Activated B cell treated with CpG ODN at 0.5 μM for 24 hours (primary cell): ENCODE results near the gene AGR2. TPM values are rescaled to one million over a fixed set of nuclear protein-coding genes. Genes with fewer than 3 reads are reported as not detected.

ENCODE experiments used
- ATAC-seq: fragments of 200-7000 bp; cut with Tn5 transposase; one replicate; pipeline ENCODE4 v1.10.0; 2021; ENCODE audit warnings: low read depth, mild to moderate bottlenecking, moderate library complexity
- CTCF ChIA-PET: fragments of 350-600 bp; sonication (Branson Sonifier 250); formaldehyde crosslinking; loops from one replicate; lab custom pipeline; 2021; ENCODE audit warnings: antibody characterized with exemption; lab: Charles Lee
- POLR2A ChIA-PET: fragments of 350-600 bp; sonication (Branson Sonifier 250); formaldehyde crosslinking; loops from one replicate; lab custom pipeline; 2021; ENCODE audit warnings: antibody characterized with exemption; lab: Charles Lee
- DNase-seq: peaks from one replicate; pipeline ENCODE4 v3.0.0; 2022
- H3K27ac Mint-ChIP-seq: one replicate; pipeline ENCODE4 v1.8.0; 2020; ENCODE audit warnings: mixed read lengths
- H3K27me3 Mint-ChIP-seq: one replicate; pipeline ENCODE4 v1.8.0; 2021; ENCODE audit warnings: mixed read lengths
- H3K36me3 Mint-ChIP-seq: one replicate; pipeline ENCODE4 v1.8.0; 2021; ENCODE audit warnings: low read depth, mixed read lengths
- H3K4me1 Mint-ChIP-seq: one replicate; pipeline ENCODE4 v1.8.0; 2021; ENCODE audit warnings: mixed read lengths
- H3K4me3 Mint-ChIP-seq: one replicate; pipeline ENCODE4 v1.8.0; 2020; ENCODE audit warnings: mild to moderate bottlenecking, mixed read lengths
- H3K9me3 Mint-ChIP-seq: one replicate; pipeline ENCODE4 v1.8.0; 2020; ENCODE audit warnings: mixed read lengths
- intact Hi-C: fragments of 100-400 bp; cut with micrococcal nuclease; formaldehyde crosslinking; loops from one replicate; pipeline ENCODE4 v1.15.1; 2024
- total RNA-seq: library from RNA; stranded (reverse); gene quantifications from 2 replicates; pipeline ENCODE4 v1.2.3, GENCODE V29; 2022
- TF ChIP-seq, protein P1 (sequence below): fragments of 200-600 bp; IDR thresholded peaks from one replicate; pipeline ENCODE4 v1.8.0; 2022; ENCODE audit warnings: antibody characterized with exemption, mild to moderate bottlenecking

Gene AGR2
- total RNA-seq, 1 donor from 2014 or later, result not detected

- Mint-ChIP-seq H3K27me3 (no peaks in the 10 kb centered on the region), H3K36me3 (no peaks in the 10 kb centered on the region), H3K9me3 (no peaks in the 10 kb centered on the region), H3K4me3 (no peak overlapping the region), H3K27ac (no peak overlapping the region), H3K4me1 (no peaks in the 10 kb centered on the region)
- POLR2A ChIA-PET, result no interaction called here
- no peak for ATAC-seq
- CTCF ChIA-PET, result no interaction called here
- TF ChIP-seq, protein P1, sequence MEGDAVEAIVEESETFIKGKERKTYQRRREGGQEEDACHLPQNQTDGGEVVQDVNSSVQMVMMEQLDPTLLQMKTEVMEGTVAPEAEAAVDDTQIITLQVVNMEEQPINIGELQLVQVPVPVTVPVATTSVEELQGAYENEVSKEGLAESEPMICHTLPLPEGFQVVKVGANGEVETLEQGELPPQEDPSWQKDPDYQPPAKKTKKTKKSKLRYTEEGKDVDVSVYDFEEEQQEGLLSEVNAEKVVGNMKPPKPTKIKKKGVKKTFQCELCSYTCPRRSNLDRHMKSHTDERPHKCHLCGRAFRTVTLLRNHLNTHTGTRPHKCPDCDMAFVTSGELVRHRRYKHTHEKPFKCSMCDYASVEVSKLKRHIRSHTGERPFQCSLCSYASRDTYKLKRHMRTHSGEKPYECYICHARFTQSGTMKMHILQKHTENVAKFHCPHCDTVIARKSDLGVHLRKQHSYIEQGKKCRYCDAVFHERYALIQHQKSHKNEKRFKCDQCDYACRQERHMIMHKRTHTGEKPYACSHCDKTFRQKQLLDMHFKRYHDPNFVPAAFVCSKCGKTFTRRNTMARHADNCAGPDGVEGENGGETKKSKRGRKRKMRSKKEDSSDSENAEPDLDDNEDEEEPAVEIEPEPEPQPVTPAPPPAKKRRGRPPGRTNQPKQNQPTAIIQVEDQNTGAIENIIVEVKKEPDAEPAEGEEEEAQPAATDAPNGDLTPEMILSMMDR, result no peak
- intact Hi-C loops, result no loop called here
- DNase-seq, result no peak
Measured at GRCh38 chr7:16810112-16810511, 5.3 kb upstream of the AGR2 start.

GRCh38 chr7:16805441-16805840, 642 bp upstream of the AGR2 start:
- TF ChIP-seq, protein P1, result no peak
- POLR2A ChIA-PET, result no interaction called here
- CTCF ChIA-PET, result no interaction called here

GRCh38 chr7:16803881-16804673, 722 bp downstream of the AGR2 start:
- no peaks in the 10 kb centered on the region for H3K9me3 Mint-ChIP-seq
- peaks cover 4% of the 10 kb centered on the region for H3K4me1 Mint-ChIP-seq
- ChIA-PET CTCF (interaction anchor here (4.5 kb wide), 1 partner anchor 114 kb away, joined by 54 read pairs; no protein-coding TSS in a partner anchor), POLR2A (interaction anchor here (0.5 kb wide), 1 partner anchor 210 kb away, joined by 3 read pairs; no protein-coding TSS in a partner anchor)
- no peaks in the 10 kb centered on the region for H3K36me3 Mint-ChIP-seq
- no peaks in the 10 kb centered on the region for H3K27me3 Mint-ChIP-seq
- ATAC-seq (no peak), DNase-seq (no peak)
- no peak overlapping the region for H3K4me3 Mint-ChIP-seq
- H3K27ac Mint-ChIP-seq, result no peak overlapping the region
- intact Hi-C loops, result no loop called here
- TF ChIP-seq, protein P1, result no peak

More at GRCh38 chr7:16805441-16805840, 642 bp upstream of the AGR2 start:
- DNase-seq, result no peak
- Mint-ChIP-seq H3K27ac (no peak overlapping the region), H3K36me3 (no peaks in the 10 kb centered on the region), H3K9me3 (no peaks in the 10 kb centered on the region), H3K4me1 (peaks cover 4% of the 10 kb centered on the region), H3K27me3 (no peaks in the 10 kb centered on the region), H3K4me3 (no peak overlapping the region)
- intact Hi-C loops, result no loop called here
- no peak for ATAC-seq

DNA sequence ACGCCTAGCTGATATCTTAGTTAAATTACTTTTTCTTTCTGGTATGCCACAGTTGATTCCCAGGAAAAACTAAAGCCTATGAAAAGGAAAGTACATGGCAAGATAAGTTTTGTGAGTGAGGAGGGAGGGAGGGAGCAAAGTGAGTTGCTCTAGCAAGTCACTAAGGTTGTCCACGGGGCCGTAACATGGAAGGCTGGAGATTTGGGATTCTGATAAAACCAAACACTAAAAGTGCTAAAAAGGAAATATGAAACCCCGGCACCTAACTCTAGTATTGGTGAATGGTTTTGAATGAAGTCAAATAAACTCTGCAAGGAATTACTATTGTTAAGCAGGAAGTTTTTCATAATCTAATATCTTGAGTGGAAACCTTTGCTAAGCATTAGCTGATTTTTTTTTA, 1.7 kb downstream of the AGR2 start:
- ChIA-PET POLR2A (no interaction called here), CTCF (interaction anchor here (1.0 to 4.5 kb wide), 3 partner anchors 49 to 123 kb away, joined by 3 to 54 read pairs (median 3); partner anchors contain the start of gene TSPAN13)
- Mint-ChIP-seq H3K27ac (no peak overlapping the region), H3K36me3 (no peaks in the 10 kb centered on the region), H3K4me3 (no peak overlapping the region), H3K27me3 (no peaks in the 10 kb centered on the region), H3K4me1 (peaks cover 4% of the 10 kb centered on the region), H3K9me3 (no peaks in the 10 kb centered on the region)
- DNase-seq (no peak), ATAC-seq (no peak)
- intact Hi-C loops, result no loop called here
- TF ChIP-seq, protein P1, result no peak

DNA sequence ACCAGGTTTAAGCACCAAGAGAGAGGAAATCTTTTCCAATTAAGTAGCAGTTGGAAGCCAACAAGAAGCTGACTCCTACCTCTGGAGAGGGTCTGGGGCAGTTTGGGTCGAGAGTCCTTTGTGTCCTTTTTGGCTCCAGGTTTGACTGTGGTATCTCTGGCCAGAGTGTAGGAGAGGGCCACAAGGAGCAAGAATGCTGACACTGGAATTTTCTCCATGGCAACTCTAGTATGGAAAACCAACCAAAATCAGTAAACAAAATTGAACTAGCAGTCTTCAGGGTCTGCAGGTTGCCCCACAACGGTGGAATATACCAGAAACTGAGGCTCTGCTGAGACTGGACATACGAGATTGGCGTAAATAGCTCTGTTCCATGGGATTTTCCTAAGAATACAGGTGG, 3.2 kb downstream of the AGR2 start:
- no peaks in the 10 kb centered on the region for H3K36me3 Mint-ChIP-seq
- no peaks in the 10 kb centered on the region for H3K27me3 Mint-ChIP-seq
- DNase-seq, result no peak
- peaks cover 4% of the 10 kb centered on the region for H3K4me1 Mint-ChIP-seq
- no peak overlapping the region for H3K4me3 Mint-ChIP-seq
- ATAC-seq, result no peak
- POLR2A ChIA-PET, result no interaction called here
- no peak overlapping the region for H3K27ac Mint-ChIP-seq
- no peaks in the 10 kb centered on the region for H3K9me3 Mint-ChIP-seq
- intact Hi-C loops, result loop anchor here (1.0 to 2.0 kb wide), 4 partner anchors 43 to 730 kb away; no protein-coding TSS in a partner anchor
- CTCF ChIA-PET, result interaction anchor here (0.6 to 4.5 kb wide), 11 partner anchors 7 to 125 kb away, joined by 3 to 54 read pairs (median 3); no protein-coding TSS in a partner anchor
- TF ChIP-seq, protein P1, result no peak
